HEK293 (cell line): ENCODE data around the gene PPFIA3.

ENCODE experiments used
- BCL11A ChIP-seq: fragments of 450-650 bp; formaldehyde crosslinking; IDR thresholded peaks from 2 replicates; pipeline ENCODE4 v1.5.1; 2016; ENCODE audit warnings: low read depth, missing biosample characterization, missing genetic modification characterization
- GFI1B ChIP-seq: fragments of 450-650 bp; formaldehyde crosslinking; IDR thresholded peaks from 2 replicates; pipeline ENCODE4 v1.5.1; 2016; ENCODE audit warnings: missing biosample characterization, missing genetic modification characterization
- GLI4 ChIP-seq: fragments of 450-650 bp; formaldehyde crosslinking; IDR thresholded peaks from 2 replicates; pipeline ENCODE4 v1.5.1; 2016; ENCODE audit warnings: missing biosample characterization, missing genetic modification characterization
- GLIS1 ChIP-seq: fragments of 450-650 bp; formaldehyde crosslinking; IDR thresholded peaks from 2 replicates; pipeline ENCODE4 v1.5.1; 2016; ENCODE audit warnings: missing biosample characterization, missing genetic modification characterization
- HOXA7 ChIP-seq: sonication (generic); formaldehyde crosslinking; IDR thresholded peaks from 2 replicates; pipeline ENCODE4 v1.8.1; 2022; ENCODE audit warnings: missing genetic modification reagents, borderline replicate concordance
- KLF17 ChIP-seq: fragments of 450-650 bp; formaldehyde crosslinking; IDR thresholded peaks from 2 replicates; pipeline ENCODE4 v1.5.1; 2016; ENCODE audit warnings: missing biosample characterization, missing genetic modification characterization
- OVOL3 ChIP-seq: fragments of 450-650 bp; formaldehyde crosslinking; IDR thresholded peaks from 2 replicates; pipeline ENCODE4 v1.5.1; 2016; ENCODE audit warnings: missing biosample characterization, missing genetic modification characterization
- REPIN1 ChIP-seq: fragments of 450-650 bp; formaldehyde crosslinking; IDR thresholded peaks from 2 replicates; pipeline ENCODE4 v1.5.1; 2017; ENCODE audit warnings: missing biosample characterization, missing genetic modification characterization, low read depth
- SCRT2 ChIP-seq: fragments of 450-650 bp; formaldehyde crosslinking; IDR thresholded peaks from 2 replicates; pipeline ENCODE4 v1.5.1; 2016; ENCODE audit warnings: missing biosample characterization, missing genetic modification characterization
- SP3 ChIP-seq: fragments of 450-650 bp; formaldehyde crosslinking; IDR thresholded peaks from 2 replicates; pipeline ENCODE4 v1.5.1; 2016; ENCODE audit warnings: missing biosample characterization, missing genetic modification characterization
- WT1 ChIP-seq: fragments of 450-650 bp; formaldehyde crosslinking; IDR thresholded peaks from 2 replicates; pipeline ENCODE4 v1.5.1; 2016; ENCODE audit warnings: missing biosample characterization, missing genetic modification characterization
- ZBTB26 ChIP-seq: fragments of 450-650 bp; formaldehyde crosslinking; optimal IDR thresholded peaks from 2 replicates; pipeline ENCODE3; 2016; ENCODE audit warnings: missing biosample characterization, mild to moderate bottlenecking, missing genetic modification characterization
- ZIC2 ChIP-seq: fragments of 450-650 bp; formaldehyde crosslinking; IDR thresholded peaks from 2 replicates; pipeline ENCODE4 v1.5.1; 2016; ENCODE audit warnings: missing biosample characterization, missing genetic modification characterization
- ZNF121 ChIP-seq: fragments of 450-650 bp; formaldehyde crosslinking; IDR thresholded peaks from 2 replicates; pipeline ENCODE4 v1.5.1; 2016; ENCODE audit warnings: missing biosample characterization, missing genetic modification characterization
- ZNF138 ChIP-seq: fragments of 450-650 bp; formaldehyde crosslinking; IDR thresholded peaks from 2 replicates; pipeline ENCODE4 v1.5.1; 2016; ENCODE audit warnings: missing biosample characterization, missing genetic modification characterization, borderline replicate concordance
- ZNF19 ChIP-seq: fragments of 450-650 bp; formaldehyde crosslinking; IDR thresholded peaks from 2 replicates; pipeline ENCODE4; 2016; ENCODE audit warnings: missing biosample characterization, missing genetic modification characterization, low read depth
- ZNF23 ChIP-seq: fragments of 450-650 bp; formaldehyde crosslinking; IDR thresholded peaks from 2 replicates; pipeline ENCODE4 v1.5.1; 2016; ENCODE audit warnings: missing biosample characterization, missing genetic modification characterization, borderline replicate concordance
- ZNF24 ChIP-seq: fragments of 450-650 bp; formaldehyde crosslinking; IDR thresholded peaks from 2 replicates; pipeline ENCODE4 v1.5.1; 2016; ENCODE audit warnings: missing biosample characterization, missing genetic modification characterization
- ZNF292 ChIP-seq: fragments of 450-650 bp; formaldehyde crosslinking; IDR thresholded peaks from 2 replicates; pipeline ENCODE4 v1.5.1; 2016; ENCODE audit warnings: low read depth, missing biosample characterization, missing genetic modification characterization, borderline replicate concordance
- ZNF335 ChIP-seq: fragments of 450-650 bp; formaldehyde crosslinking; conservative IDR thresholded peaks from 2 replicates; pipeline ENCODE4 v1.5.1; 2016; ENCODE audit warnings: missing biosample characterization, missing genetic modification characterization
- ZNF501 ChIP-seq: fragments of 450-650 bp; formaldehyde crosslinking; IDR thresholded peaks from 2 replicates; pipeline ENCODE4 v1.5.1; 2016; ENCODE audit warnings: missing biosample characterization, missing genetic modification characterization
- ZNF560 ChIP-seq: fragments of 450-650 bp; formaldehyde crosslinking; IDR thresholded peaks from 2 replicates; pipeline ENCODE4 v1.5.1; 2017; ENCODE audit warnings: missing biosample characterization, missing genetic modification characterization, borderline replicate concordance
- ZNF621 ChIP-seq: fragments of 450-650 bp; formaldehyde crosslinking; IDR thresholded peaks from 2 replicates; pipeline ENCODE4 v1.5.1; 2017; ENCODE audit warnings: missing biosample characterization, missing genetic modification characterization
- ZNF692 ChIP-seq: fragments of 450-650 bp; formaldehyde crosslinking; IDR thresholded peaks from 2 replicates; pipeline ENCODE4 v1.5.1; 2016; ENCODE audit warnings: missing biosample characterization, missing genetic modification characterization
- ZNF76 ChIP-seq: fragments of 450-650 bp; formaldehyde crosslinking; IDR thresholded peaks from 2 replicates; pipeline ENCODE4; 2016; ENCODE audit warnings: low read depth, missing biosample characterization, missing genetic modification characterization, borderline replicate concordance
- ZNF776 ChIP-seq: fragments of 450-650 bp; formaldehyde crosslinking; IDR thresholded peaks from 2 replicates; pipeline ENCODE4 v1.5.0; 2017; ENCODE audit warnings: missing biosample characterization, missing genetic modification characterization, borderline replicate concordance
- ZNF791 ChIP-seq: fragments of 450-650 bp; formaldehyde crosslinking; IDR thresholded peaks from 2 replicates; pipeline ENCODE4 v1.5.1; 2016; ENCODE audit warnings: missing biosample characterization, missing genetic modification characterization
- ZNF830 ChIP-seq: fragments of 450-650 bp; IDR thresholded peaks from 2 replicates; pipeline ENCODE4 v1.5.0; 2018; ENCODE audit warnings: missing biosample characterization, missing genetic modification characterization, low read depth, mild to moderate bottlenecking, moderate library complexity
- ZNF843 ChIP-seq: fragments of 450-650 bp; formaldehyde crosslinking; IDR thresholded peaks from 2 replicates; pipeline ENCODE4 v1.5.1; 2016; ENCODE audit warnings: missing biosample characterization, missing genetic modification characterization
- ZSCAN16 ChIP-seq: fragments of 450-650 bp; formaldehyde crosslinking; IDR thresholded peaks from 2 replicates; pipeline ENCODE4 v1.5.1; 2016; ENCODE audit warnings: missing biosample characterization, missing genetic modification characterization
- TF ChIP-seq, protein P1 (sequence below): fragments of 450-650 bp; formaldehyde crosslinking; IDR thresholded peaks from 2 replicates; pipeline ENCODE4 v1.5.1; 2016; ENCODE audit warnings: missing biosample characterization, missing genetic modification characterization
- TF ChIP-seq, protein P2 (sequence below): fragments of 450-650 bp; formaldehyde crosslinking; IDR thresholded peaks from 2 replicates; pipeline ENCODE4 v1.5.1; 2016; ENCODE audit warnings: missing biosample characterization, missing genetic modification characterization
- TF ChIP-seq, protein P3 (sequence below): fragments of 450-650 bp; formaldehyde crosslinking; IDR thresholded peaks from 2 replicates; pipeline ENCODE4 v1.5.1; 2016; ENCODE audit warnings: missing biosample characterization, missing genetic modification characterization

PPFIA3 gene

GRCh38 chr19:49085020-49085867 lies 34.1 kb upstream of the PPFIA3 start, which contains the start of gene SNRNP70 (continued):
- TF ChIP-seq ZNF76 (tag by site-specific recombination) (peak; percentile 97; the same call in 1 of the 2 replicates), ZBTB26 (tag by site-specific recombination) (peak; percentile 99), ZNF335 (tag by site-specific recombination) (peak; percentile 96), ZNF830 (tag by site-specific recombination) (no peak), ZNF621 (tag by site-specific recombination) (no peak), SP3 (peak; percentile 95), ZSCAN16 (peak; percentile 67; the same call in 1 of the 2 replicates), ZNF19 (no peak), GLI4 (tag by site-specific recombination) (peak; percentile 94), ZNF791 (tag by site-specific recombination) (peak; percentile 70; the same call in 1 of the 2 replicates), REPIN1 (peak; percentile 86; the same call in 1 of the 2 replicates), ZIC2 (tag by site-specific recombination) (peak; percentile 86), OVOL3 (peak; percentile 92), HOXA7 (CRISPR knock-in tag) (peak; percentile 31; the same call in 1 of the 2 replicates), ZNF138 (tag by site-specific recombination) (0 out of 2 replicates have a peak, but pooled peaks have one; percentile 74), GFI1B (tag by site-specific recombination) (peak; percentile 27; the same call in 1 of the 2 replicates), ZNF121 (tag by site-specific recombination) (0 out of 2 replicates have a peak, but pooled peaks have one; percentile 49), ZNF843 (peak; percentile 81), BCL11A (0 out of 2 replicates have a peak, but pooled peaks have one; percentile 10), GLIS1 (tag by site-specific recombination) (peak; percentile 91), KLF17 (tag by site-specific recombination) (peak; percentile 90; the same call in 1 of the 2 replicates), ZNF292 (no peak), ZNF24 (tag by site-specific recombination) (peak; percentile 79; the same call in 1 of the 2 replicates), ZNF23 (tag by site-specific recombination) (peak; percentile 53; the same call in 1 of the 2 replicates), ZNF776 (tag by site-specific recombination) (no peak), ZNF501 (peak; percentile 82), WT1 (peak; percentile 16; the same call in 1 of the 2 replicates), SCRT2 (peak; percentile 82), ZNF692 (tag by site-specific recombination) (peak; percentile 99), ZNF560 (tag by site-specific recombination) (no peak)
- TF ChIP-seq, protein P1, sequence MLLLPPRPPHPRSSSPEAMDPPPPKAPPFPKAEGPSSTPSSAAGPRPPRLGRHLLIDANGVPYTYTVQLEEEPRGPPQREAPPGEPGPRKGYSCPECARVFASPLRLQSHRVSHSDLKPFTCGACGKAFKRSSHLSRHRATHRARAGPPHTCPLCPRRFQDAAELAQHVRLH (tag by site-specific recombination): peak; percentile 89
- TF ChIP-seq, protein P2, sequence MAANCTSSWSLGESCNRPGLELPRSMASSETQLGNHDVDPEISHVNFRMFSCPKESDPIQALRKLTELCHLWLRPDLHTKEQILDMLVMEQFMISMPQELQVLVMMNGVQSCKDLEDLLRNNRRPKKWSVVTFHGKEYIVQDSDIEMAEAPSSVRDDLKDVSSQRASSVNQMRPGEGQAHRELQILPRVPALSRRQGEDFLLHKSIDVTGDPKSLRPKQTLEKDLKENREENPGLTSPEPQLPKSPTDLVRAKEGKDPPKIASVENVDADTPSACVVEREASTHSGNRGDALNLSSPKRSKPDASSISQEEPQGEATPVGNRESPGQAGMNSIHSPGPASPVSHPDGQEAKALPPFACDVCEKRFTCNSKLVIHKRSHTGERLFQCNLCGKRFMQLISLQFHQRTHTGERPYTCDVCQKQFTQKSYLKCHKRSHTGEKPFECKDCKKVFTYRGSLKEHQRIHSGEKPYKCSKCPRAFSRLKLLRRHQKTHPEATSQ (tag by site-specific recombination): peak; percentile 91; the same call in 1 of the 2 replicates
- TF ChIP-seq, protein P3, sequence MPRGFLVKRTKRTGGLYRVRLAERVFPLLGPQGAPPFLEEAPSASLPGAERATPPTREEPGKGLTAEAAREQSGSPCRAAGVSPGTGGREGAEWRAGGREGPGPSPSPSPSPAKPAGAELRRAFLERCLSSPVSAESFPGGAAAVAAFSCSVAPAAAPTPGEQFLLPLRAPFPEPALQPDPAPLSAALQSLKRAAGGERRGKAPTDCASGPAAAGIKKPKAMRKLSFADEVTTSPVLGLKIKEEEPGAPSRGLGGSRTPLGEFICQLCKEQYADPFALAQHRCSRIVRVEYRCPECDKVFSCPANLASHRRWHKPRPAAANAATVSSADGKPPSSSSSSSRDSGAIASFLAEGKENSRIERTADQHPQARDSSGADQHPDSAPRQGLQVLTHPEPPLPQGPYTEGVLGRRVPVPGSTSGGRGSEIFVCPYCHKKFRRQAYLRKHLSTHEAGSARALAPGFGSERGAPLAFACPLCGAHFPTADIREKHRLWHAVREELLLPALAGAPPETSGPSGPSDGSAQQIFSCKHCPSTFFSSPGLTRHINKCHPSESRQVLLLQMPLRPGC (tag by site-specific recombination): peak; percentile 82
